ENCODE data around the gene GLUD2. TPM values are rescaled to one million over a fixed set of nuclear protein-coding genes. Genes with fewer than 3 reads are reported as not detected.
"Not testable (repeated sequence)": the region's sequence is repeated elsewhere in the genome, so short reads cannot be mapped to it uniquely, and the experiment has no call there.

Gene GLUD2
- polyA plus RNA-seq (2013): 1.0 TPM

DNA sequence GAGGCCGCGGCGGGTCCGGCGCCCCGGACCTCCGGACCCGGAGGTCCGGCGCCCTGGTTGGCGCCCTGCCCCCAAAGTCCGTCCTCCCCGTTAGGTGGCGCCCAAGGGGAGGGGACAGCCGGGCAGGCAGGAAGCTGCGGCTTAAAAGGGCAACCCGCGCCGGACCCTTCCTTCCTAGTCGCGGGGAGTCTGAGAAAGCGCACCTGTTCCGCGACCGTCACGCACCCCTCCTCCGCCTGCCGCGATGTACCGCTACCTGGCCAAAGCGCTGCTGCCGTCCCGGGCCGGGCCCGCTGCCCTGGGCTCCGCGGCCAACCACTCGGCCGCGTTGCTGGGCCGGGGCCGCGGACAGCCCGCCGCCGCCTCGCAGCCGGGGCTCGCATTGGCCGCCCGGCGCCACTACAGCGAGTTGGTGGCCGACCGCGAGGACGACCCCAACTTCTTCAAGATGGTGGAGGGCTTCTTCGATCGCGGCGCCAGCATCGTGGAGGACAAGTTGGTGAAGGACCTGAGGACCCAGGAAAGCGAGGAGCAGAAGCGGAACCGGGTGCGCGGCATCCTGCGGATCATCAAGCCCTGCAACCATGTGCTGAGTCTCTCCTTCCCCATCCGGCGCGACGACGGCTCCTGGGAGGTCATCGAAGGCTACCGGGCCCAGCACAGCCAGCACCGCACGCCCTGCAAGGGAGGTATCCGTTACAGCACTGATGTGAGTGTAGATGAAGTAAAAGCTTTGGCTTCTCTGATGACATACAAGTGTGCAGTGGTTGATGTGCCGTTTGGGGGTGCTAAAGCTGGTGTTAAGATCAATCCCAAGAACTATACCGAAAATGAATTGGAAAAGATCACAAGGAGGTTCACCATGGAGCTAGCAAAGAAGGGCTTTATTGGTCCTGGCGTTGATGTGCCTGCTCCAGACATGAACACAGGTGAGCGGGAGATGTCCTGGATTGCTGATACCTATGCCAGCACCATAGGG is at the start of gene GLUD2:
Gene GLUD2, plus strand, starts transcription at position 170 of the 979 bp plus-strand sequence. Its CDS starts 75 bp downstream, at position 245.
- DNase-seq; H3K4me1 ChIP-seq (ENCODE audit: control extremely low read depth in 1 of 4, control insufficient read depth in 4 of 4, insufficient read depth in 4 of 4, low read length in 3 of 4); H3K36me3 ChIP-seq (ENCODE audit: control insufficient read depth in 4 of 4, insufficient read depth in 4 of 4, low read length in 3 of 4); CTCF ChIA-PET; H3K27ac ChIP-seq (ENCODE audit: insufficient read depth in 1 of 2, low read depth in 1 of 2, low read length in 2 of 2, poor library complexity in 1 of 2, severe bottlenecking in 2 of 2); H3K9me3 ChIP-seq (ENCODE audit: control extremely low read depth in 1 of 5, control insufficient read depth in 4 of 5, insufficient read depth in 2 of 5, low read depth in 1 of 5, low read length in 4 of 5); POLR2A ChIA-PET: not testable (repeated sequence)
- WGBS (ENCODE audit: insufficient coverage): 38% methylated on average over 59 of the region's 82 CpGs
- Histone ChIP-seq H3K27me3 (replicated peaks in 2 of 5; ENCODE audit: control insufficient read depth in 4 of 5, insufficient read depth in 5 of 5, low read length in 4 of 5) (peaks cover 0 to 13% (median 12%) of the 10 kb centered on the region in 5 experiments), H3K4me3 (ENCODE audit: control insufficient read depth in 1 of 7, extremely low read depth in 1 of 7, insufficient read depth in 4 of 7, low read depth in 2 of 7, low read length in 6 of 7) (peak within 1 kb of the TSS in 3 of 7 experiments; percentile 31 to 60 (median 43))

GRCh38 chrX:120999413-120999812 is 48.0 kb upstream of the GLUD2 start:
- Histone ChIP-seq H3K4me1 (ENCODE audit: control extremely low read depth in 1 of 4, control insufficient read depth in 4 of 4, insufficient read depth in 4 of 4, low read length in 3 of 4) (no peaks in the 10 kb centered on the region), H3K36me3 (ENCODE audit: control insufficient read depth in 4 of 4, insufficient read depth in 4 of 4, low read length in 3 of 4) (no peaks in the 10 kb centered on the region), H3K27ac (ENCODE audit: insufficient read depth in 1 of 2, low read depth in 1 of 2, low read length in 2 of 2, poor library complexity in 1 of 2, severe bottlenecking in 2 of 2) (no peak overlapping the region), H3K9me3 (ENCODE audit: control extremely low read depth in 1 of 5, control insufficient read depth in 4 of 5, insufficient read depth in 2 of 5, low read depth in 1 of 5, low read length in 4 of 5) (no peaks in the 10 kb centered on the region), H3K4me3 (ENCODE audit: control insufficient read depth in 1 of 7, extremely low read depth in 1 of 7, insufficient read depth in 4 of 7, low read depth in 2 of 7, low read length in 6 of 7) (no peak overlapping the region), H3K27me3 (replicated peaks in 2 of 5; ENCODE audit: control insufficient read depth in 4 of 5, insufficient read depth in 5 of 5, low read length in 4 of 5) (no peaks in the 10 kb centered on the region)
- ChIA-PET POLR2A (no interaction called here), CTCF (no interaction called here)
- DNase-seq: no peak
- 100% methylated on average over 2 of the region's 3 CpGs for WGBS (ENCODE audit: insufficient coverage)

DNA sequence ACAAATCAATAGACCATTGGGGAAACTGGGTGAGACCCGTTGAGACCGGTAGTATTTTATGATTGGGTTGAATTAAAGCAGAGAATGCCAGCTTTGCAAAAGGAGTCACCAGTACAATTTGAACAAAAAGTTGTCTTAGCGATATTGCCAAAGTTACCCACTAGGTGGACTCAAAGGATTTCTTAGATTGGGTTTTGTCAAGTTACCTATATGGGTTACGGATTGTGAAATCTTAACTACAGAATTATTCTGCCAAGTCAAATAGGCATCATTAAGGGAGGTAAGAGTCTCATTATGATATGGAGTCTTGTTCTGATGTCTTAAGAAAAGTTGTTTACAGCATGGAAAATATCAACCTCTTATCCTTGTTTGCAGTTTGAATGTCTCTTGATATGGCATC is 46.8 kb upstream of the GLUD2 start:
- Histone ChIP-seq H3K27ac (ENCODE audit: insufficient read depth in 1 of 2, low read depth in 1 of 2, low read length in 2 of 2, poor library complexity in 1 of 2, severe bottlenecking in 2 of 2) (no peak overlapping the region), H3K9me3 (ENCODE audit: control extremely low read depth in 1 of 5, control insufficient read depth in 4 of 5, insufficient read depth in 2 of 5, low read depth in 1 of 5, low read length in 4 of 5) (no peaks in the 10 kb centered on the region), H3K4me1 (ENCODE audit: control extremely low read depth in 1 of 4, control insufficient read depth in 4 of 4, insufficient read depth in 4 of 4, low read length in 3 of 4) (no peaks in the 10 kb centered on the region), H3K36me3 (ENCODE audit: control insufficient read depth in 4 of 4, insufficient read depth in 4 of 4, low read length in 3 of 4) (no peaks in the 10 kb centered on the region), H3K27me3 (replicated peaks in 2 of 5; ENCODE audit: control insufficient read depth in 4 of 5, insufficient read depth in 5 of 5, low read length in 4 of 5) (no peaks in the 10 kb centered on the region), H3K4me3 (ENCODE audit: control insufficient read depth in 1 of 7, extremely low read depth in 1 of 7, insufficient read depth in 4 of 7, low read depth in 2 of 7, low read length in 6 of 7) (no peak overlapping the region)
- WGBS (ENCODE audit: insufficient coverage): 66% methylated on average over 2 of the region's 4 CpGs
- CTCF ChIA-PET: no interaction called here
- POLR2A ChIA-PET: no interaction called here
- DNase-seq: no peak

GRCh38 chrX:121008920-121009319 is 38.5 kb upstream of the GLUD2 start:
- WGBS (ENCODE audit: insufficient coverage): 87% methylated on average over 1 of the region's 1 CpG
- POLR2A ChIA-PET: no interaction called here
- Histone ChIP-seq H3K4me3 (ENCODE audit: control insufficient read depth in 1 of 7, extremely low read depth in 1 of 7, insufficient read depth in 4 of 7, low read depth in 2 of 7, low read length in 6 of 7) (no peak overlapping the region), H3K4me1 (ENCODE audit: control extremely low read depth in 1 of 4, control insufficient read depth in 4 of 4, insufficient read depth in 4 of 4, low read length in 3 of 4) (no peaks in the 10 kb centered on the region), H3K36me3 (ENCODE audit: control insufficient read depth in 4 of 4, insufficient read depth in 4 of 4, low read length in 3 of 4) (no peaks in the 10 kb centered on the region), H3K27me3 (replicated peaks in 2 of 5; ENCODE audit: control insufficient read depth in 4 of 5, insufficient read depth in 5 of 5, low read length in 4 of 5) (no peaks in the 10 kb centered on the region), H3K27ac (ENCODE audit: insufficient read depth in 1 of 2, low read depth in 1 of 2, low read length in 2 of 2, poor library complexity in 1 of 2, severe bottlenecking in 2 of 2) (no peak overlapping the region), H3K9me3 (ENCODE audit: control extremely low read depth in 1 of 5, control insufficient read depth in 4 of 5, insufficient read depth in 2 of 5, low read depth in 1 of 5, low read length in 4 of 5) (peaks cover 0 to 1% (median 0%) of the 10 kb centered on the region in 5 experiments)
- no peak for DNase-seq
- CTCF ChIA-PET: no interaction called here

GRCh38 chrX:121009764-121010163 is 37.6 kb upstream of the GLUD2 start:
- 38% methylated on average over 1 of the region's 3 CpGs for WGBS (ENCODE audit: insufficient coverage)
- POLR2A ChIA-PET: no interaction called here
- no peak for DNase-seq
- no peaks in the 10 kb centered on the region for H3K27me3 ChIP-seq (replicated peaks in 2 of 5; ENCODE audit: control insufficient read depth in 4 of 5, insufficient read depth in 5 of 5, low read length in 4 of 5)
- H3K27ac ChIP-seq (ENCODE audit: insufficient read depth in 1 of 2, low read depth in 1 of 2, low read length in 2 of 2, poor library complexity in 1 of 2, severe bottlenecking in 2 of 2): no peak overlapping the region
- H3K36me3 ChIP-seq (ENCODE audit: control insufficient read depth in 4 of 4, insufficient read depth in 4 of 4, low read length in 3 of 4): no peaks in the 10 kb centered on the region
- H3K4me3 ChIP-seq (ENCODE audit: control insufficient read depth in 1 of 7, extremely low read depth in 1 of 7, insufficient read depth in 4 of 7, low read depth in 2 of 7, low read length in 6 of 7): no peak overlapping the region
- no peaks in the 10 kb centered on the region for H3K4me1 ChIP-seq (ENCODE audit: control extremely low read depth in 1 of 4, control insufficient read depth in 4 of 4, insufficient read depth in 4 of 4, low read length in 3 of 4)
- CTCF ChIA-PET: no interaction called here
- peaks cover 0 to 1% (median 0%) of the 10 kb centered on the region in 5 experiments for H3K9me3 ChIP-seq (ENCODE audit: control extremely low read depth in 1 of 5, control insufficient read depth in 4 of 5, insufficient read depth in 2 of 5, low read depth in 1 of 5, low read length in 4 of 5)

DNA sequence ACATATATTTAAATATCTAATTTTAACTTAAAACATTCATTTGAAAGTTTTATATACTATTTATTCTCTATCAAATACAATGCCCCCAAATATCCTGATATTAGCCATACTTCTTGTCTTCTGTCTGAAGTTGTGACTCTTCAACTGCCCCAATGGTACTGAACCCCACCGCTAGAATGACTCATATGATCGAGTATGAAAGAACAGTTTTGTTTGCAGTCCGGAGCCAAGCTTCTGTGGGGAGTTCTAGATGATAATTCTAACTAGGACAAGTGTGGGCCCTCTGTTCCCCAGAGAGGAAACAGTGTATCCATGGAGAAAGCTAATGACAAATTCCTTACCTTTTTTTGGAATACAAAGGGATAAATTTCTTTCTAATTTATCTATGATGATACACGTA is 37.2 kb upstream of the GLUD2 start:
- ChIA-PET CTCF (no interaction called here), POLR2A (no interaction called here)
- no peaks in the 10 kb centered on the region for H3K27me3 ChIP-seq (replicated peaks in 2 of 5; ENCODE audit: control insufficient read depth in 4 of 5, insufficient read depth in 5 of 5, low read length in 4 of 5)
- DNase-seq: no peak
- WGBS (ENCODE audit: insufficient coverage): 90% methylated on average over 2 of the region's 4 CpGs
- no peak overlapping the region for H3K4me3 ChIP-seq (ENCODE audit: control insufficient read depth in 1 of 7, extremely low read depth in 1 of 7, insufficient read depth in 4 of 7, low read depth in 2 of 7, low read length in 6 of 7)
- H3K9me3 ChIP-seq (ENCODE audit: control extremely low read depth in 1 of 5, control insufficient read depth in 4 of 5, insufficient read depth in 2 of 5, low read depth in 1 of 5, low read length in 4 of 5): peaks cover 0 to 1% (median 0%) of the 10 kb centered on the region in 5 experiments
- H3K27ac ChIP-seq (ENCODE audit: insufficient read depth in 1 of 2, low read depth in 1 of 2, low read length in 2 of 2, poor library complexity in 1 of 2, severe bottlenecking in 2 of 2): no peak overlapping the region
- H3K4me1 ChIP-seq (ENCODE audit: control extremely low read depth in 1 of 4, control insufficient read depth in 4 of 4, insufficient read depth in 4 of 4, low read length in 3 of 4): no peaks in the 10 kb centered on the region
- H3K36me3 ChIP-seq (ENCODE audit: control insufficient read depth in 4 of 4, insufficient read depth in 4 of 4, low read length in 3 of 4): no peaks in the 10 kb centered on the region

GRCh38 chrX:121011254-121011653 is 36.2 kb upstream of the GLUD2 start:
- DNase-seq: no peak
- Histone ChIP-seq H3K27me3 (replicated peaks in 2 of 5; ENCODE audit: control insufficient read depth in 4 of 5, insufficient read depth in 5 of 5, low read length in 4 of 5) (no peaks in the 10 kb centered on the region), H3K4me1 (ENCODE audit: control extremely low read depth in 1 of 4, control insufficient read depth in 4 of 4, insufficient read depth in 4 of 4, low read length in 3 of 4) (no peaks in the 10 kb centered on the region), H3K27ac (ENCODE audit: insufficient read depth in 1 of 2, low read depth in 1 of 2, low read length in 2 of 2, poor library complexity in 1 of 2, severe bottlenecking in 2 of 2) (no peak overlapping the region), H3K36me3 (ENCODE audit: control insufficient read depth in 4 of 4, insufficient read depth in 4 of 4, low read length in 3 of 4) (no peaks in the 10 kb centered on the region), H3K9me3 (ENCODE audit: control extremely low read depth in 1 of 5, control insufficient read depth in 4 of 5, insufficient read depth in 2 of 5, low read depth in 1 of 5, low read length in 4 of 5) (peaks cover 0 to 1% (median 0%) of the 10 kb centered on the region in 5 experiments), H3K4me3 (ENCODE audit: control insufficient read depth in 1 of 7, extremely low read depth in 1 of 7, insufficient read depth in 4 of 7, low read depth in 2 of 7, low read length in 6 of 7) (no peak overlapping the region)
- POLR2A ChIA-PET: no interaction called here
- CTCF ChIA-PET: no interaction called here
- WGBS (ENCODE audit: insufficient coverage): 74% methylated on average over 7 of the region's 7 CpGs

Measured in common myeloid progenitor, CD34-positive (primary cell).